Measurements from ENCODE around the gene TRRAP. TPM values are rescaled to one million over a fixed set of nuclear protein-coding genes. Genes with fewer than 3 reads are reported as not detected.

TRRAP gene
- total and polyA plus RNA-seq, 2 experiments from 2014 or later: 14.9 to 58.7 TPM

DNA sequence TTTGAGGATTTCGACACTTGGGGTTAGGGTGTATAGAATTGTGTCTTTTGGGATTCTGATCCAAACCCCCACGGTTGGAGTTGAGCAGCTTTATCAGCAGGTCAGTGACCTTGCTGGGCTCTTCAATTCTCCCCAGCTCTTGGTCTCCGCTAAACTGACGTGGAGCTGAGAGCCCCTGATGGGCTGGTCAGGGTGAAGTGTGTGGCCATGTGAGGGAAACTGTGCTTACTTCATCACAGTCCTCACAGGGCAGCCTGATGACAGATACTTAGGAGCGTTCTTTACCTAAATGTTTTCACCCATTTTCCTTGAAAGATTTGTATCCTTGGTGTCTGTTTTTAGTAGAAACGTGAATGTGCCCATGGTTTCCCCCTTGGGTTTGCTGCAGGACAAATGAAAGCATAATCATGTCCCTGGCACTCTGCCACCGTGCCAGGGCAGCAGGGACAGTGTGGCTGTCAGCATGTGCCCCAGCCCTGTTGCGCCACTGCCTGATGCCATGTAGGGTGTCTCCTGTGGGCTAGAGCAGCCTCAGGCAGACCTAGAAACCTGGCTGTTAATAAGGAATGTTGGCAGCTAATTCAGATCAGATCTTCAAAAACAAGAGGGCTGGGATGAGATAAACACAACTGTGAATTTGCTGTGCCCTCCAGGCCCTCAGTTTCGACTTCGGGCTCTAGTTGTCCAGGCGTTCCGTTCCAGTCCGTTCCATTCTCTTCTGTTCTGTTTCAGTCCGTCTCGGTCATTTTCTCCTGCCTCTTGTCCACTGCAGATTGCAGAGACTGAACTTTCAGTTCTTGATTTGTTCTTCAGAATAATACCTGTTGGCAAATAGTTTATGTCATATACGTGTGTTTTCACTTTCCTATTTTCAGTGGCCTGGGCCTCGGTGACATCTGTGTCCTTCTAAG is 96.8 kb downstream of the TRRAP start:
- Histone ChIP-seq H3K27ac (ENCODE audit: low read depth) (no peak overlapping the region), H3K36me3 (ENCODE audit: insufficient read depth) (peaks cover 64% of the 10 kb centered on the region), H3F3A (replicated peaks; ENCODE audit: low read depth) (no peaks in the 10 kb centered on the region), H4K20me1 (replicated peaks; ENCODE audit: insufficient read depth) (peaks cover 22% of the 10 kb centered on the region), H3K4me1 (ENCODE audit: insufficient read depth) (no peaks in the 10 kb centered on the region), H3K27me3 (ENCODE audit: insufficient read depth) (no peaks in the 10 kb centered on the region), H3K4me2 (no peak overlapping the region), H2AFZ (no peak overlapping the region), H3K79me2 (replicated peaks; ENCODE audit: insufficient read depth) (no peaks in the 10 kb centered on the region), H3K9me2 (ENCODE audit: insufficient read depth) (no peaks in the 10 kb centered on the region), H3K4me3 (no peak overlapping the region)
- Mint-ChIP-seq H3K27ac (no peak overlapping the region), H3K9me3 (no peaks in the 10 kb centered on the region; the same call in 2 of the 3 replicates), H3K36me3 (ENCODE audit: low read depth) (peaks cover 92% of the 10 kb centered on the region), H3K4me1 (no peaks in the 10 kb centered on the region), H3K4me3 (no peak overlapping the region), H3K27me3 (ENCODE audit: insufficient read depth, low read depth, poor library complexity) (peaks cover 4% of the 10 kb centered on the region)
- DNase-seq (ENCODE audit: low spot score) (no peak), ATAC-seq (no peak)
- TF ChIP-seq JUNB (IDR thresholded peaks at IDR 0.05; ENCODE audit: unreplicated experiment) (no peak), CREB1 (CRISPR knock-in tag; IDR thresholded peaks at IDR 0.05; ENCODE audit: low read depth) (no peak), EZH2phosphoT487 (IDR thresholded peaks at IDR 0.05; ENCODE audit: unreplicated experiment) (no peak), EZH2 (IDR thresholded peaks at IDR 0.05; ENCODE audit: low read depth, unreplicated experiment) (no peak), NANOG (IDR thresholded peaks at IDR 0.05; ENCODE audit: borderline replicate concordance) (no peak)
- TF ChIP-seq, protein P1, sequence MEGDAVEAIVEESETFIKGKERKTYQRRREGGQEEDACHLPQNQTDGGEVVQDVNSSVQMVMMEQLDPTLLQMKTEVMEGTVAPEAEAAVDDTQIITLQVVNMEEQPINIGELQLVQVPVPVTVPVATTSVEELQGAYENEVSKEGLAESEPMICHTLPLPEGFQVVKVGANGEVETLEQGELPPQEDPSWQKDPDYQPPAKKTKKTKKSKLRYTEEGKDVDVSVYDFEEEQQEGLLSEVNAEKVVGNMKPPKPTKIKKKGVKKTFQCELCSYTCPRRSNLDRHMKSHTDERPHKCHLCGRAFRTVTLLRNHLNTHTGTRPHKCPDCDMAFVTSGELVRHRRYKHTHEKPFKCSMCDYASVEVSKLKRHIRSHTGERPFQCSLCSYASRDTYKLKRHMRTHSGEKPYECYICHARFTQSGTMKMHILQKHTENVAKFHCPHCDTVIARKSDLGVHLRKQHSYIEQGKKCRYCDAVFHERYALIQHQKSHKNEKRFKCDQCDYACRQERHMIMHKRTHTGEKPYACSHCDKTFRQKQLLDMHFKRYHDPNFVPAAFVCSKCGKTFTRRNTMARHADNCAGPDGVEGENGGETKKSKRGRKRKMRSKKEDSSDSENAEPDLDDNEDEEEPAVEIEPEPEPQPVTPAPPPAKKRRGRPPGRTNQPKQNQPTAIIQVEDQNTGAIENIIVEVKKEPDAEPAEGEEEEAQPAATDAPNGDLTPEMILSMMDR (conservative IDR thresholded peaks at IDR 0.05; ENCODE audit: low read depth in 2 of 2): no peak

DNA sequence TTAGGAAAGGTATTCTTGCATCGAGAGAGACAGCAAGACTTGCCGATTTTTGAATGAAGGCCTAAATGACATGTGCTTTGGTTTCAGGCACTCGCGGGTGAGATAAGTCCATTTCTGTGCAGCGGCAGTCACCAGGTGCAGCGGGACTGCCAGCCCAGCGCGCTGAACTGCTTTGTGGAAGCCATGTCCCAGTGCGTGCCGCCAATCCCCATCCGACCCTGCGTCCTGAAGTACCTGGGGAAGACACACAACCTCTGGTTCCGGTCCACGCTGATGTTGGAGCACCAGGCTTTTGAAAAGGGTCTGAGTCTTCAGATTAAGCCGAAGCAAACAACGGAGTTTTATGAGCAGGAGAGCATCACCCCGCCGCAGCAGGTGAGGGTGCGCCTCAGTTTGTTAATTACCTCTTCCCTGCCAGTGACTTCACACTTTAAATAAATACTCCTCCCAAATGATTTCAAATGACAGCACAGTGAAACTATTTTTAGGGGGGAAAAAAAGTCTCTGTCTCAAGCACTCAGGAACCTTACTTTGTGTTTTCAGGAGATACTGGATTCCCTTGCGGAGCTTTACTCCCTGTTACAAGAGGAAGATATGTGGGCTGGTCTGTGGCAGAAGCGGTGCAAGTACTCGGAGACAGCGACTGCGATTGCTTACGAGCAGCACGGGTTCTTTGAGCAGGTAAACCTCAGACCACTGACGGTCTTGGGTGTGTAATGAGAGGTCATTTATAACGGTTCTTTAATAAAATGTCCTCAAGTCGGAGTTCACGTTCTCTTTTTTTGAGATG is 98.3 kb downstream of the TRRAP start:
- H3F3A ChIP-seq (replicated peaks; ENCODE audit: low read depth): no peaks in the 10 kb centered on the region
- no peak overlapping the region for H2AFZ ChIP-seq
- H3K79me2 ChIP-seq (replicated peaks; ENCODE audit: insufficient read depth): no peaks in the 10 kb centered on the region
- no peak for TF ChIP-seq CREB1 (CRISPR knock-in tag; IDR thresholded peaks at IDR 0.05; ENCODE audit: low read depth)
- no peak for TF ChIP-seq ZNF114 (CRISPR knock-in tag; IDR thresholded peaks at IDR 0.05)
- no peak for TF ChIP-seq EZH2phosphoT487 (IDR thresholded peaks at IDR 0.05; ENCODE audit: unreplicated experiment)
- no peak for TF ChIP-seq JUNB (IDR thresholded peaks at IDR 0.05; ENCODE audit: unreplicated experiment)
- TF ChIP-seq EZH2 (IDR thresholded peaks at IDR 0.05; ENCODE audit: low read depth, unreplicated experiment): no peak
- TF ChIP-seq ETS1 (IDR thresholded peaks at IDR 0.05): no peak
- no peaks in the 10 kb centered on the region; the same call in 2 of the 3 replicates for H3K9me3 Mint-ChIP-seq
- H3K4me1 Mint-ChIP-seq: no peaks in the 10 kb centered on the region
- H3K27ac Mint-ChIP-seq: no peak overlapping the region
- H3K27ac ChIP-seq (ENCODE audit: low read depth): no peak overlapping the region
- no peaks in the 10 kb centered on the region for H3K27me3 ChIP-seq (ENCODE audit: insufficient read depth)
- H3K36me3 Mint-ChIP-seq (ENCODE audit: low read depth): peaks cover 94% of the 10 kb centered on the region
- H4K20me1 ChIP-seq (replicated peaks; ENCODE audit: insufficient read depth): peaks cover 15% of the 10 kb centered on the region
- no peak overlapping the region for H3K4me3 ChIP-seq
- DNase-seq (ENCODE audit: low spot score) (no peak), ATAC-seq (no peak)
- no peaks in the 10 kb centered on the region for H3K4me1 ChIP-seq (ENCODE audit: insufficient read depth)
- H3K9me2 ChIP-seq (ENCODE audit: insufficient read depth): no peaks in the 10 kb centered on the region
- H3K4me3 Mint-ChIP-seq: no peak overlapping the region
- H3K27me3 Mint-ChIP-seq (ENCODE audit: insufficient read depth, low read depth, poor library complexity): peaks cover 6% of the 10 kb centered on the region
- no peak overlapping the region for H3K4me2 ChIP-seq
- H3K36me3 ChIP-seq (ENCODE audit: insufficient read depth): peaks cover 56% of the 10 kb centered on the region

Measured in GM23338 (cell line).